ENCODE results near the gene RYR1.
A peak's percentile ranks its signal among the peaks of the same experiment; 100 is the strongest.

Gene RYR1

DNA sequence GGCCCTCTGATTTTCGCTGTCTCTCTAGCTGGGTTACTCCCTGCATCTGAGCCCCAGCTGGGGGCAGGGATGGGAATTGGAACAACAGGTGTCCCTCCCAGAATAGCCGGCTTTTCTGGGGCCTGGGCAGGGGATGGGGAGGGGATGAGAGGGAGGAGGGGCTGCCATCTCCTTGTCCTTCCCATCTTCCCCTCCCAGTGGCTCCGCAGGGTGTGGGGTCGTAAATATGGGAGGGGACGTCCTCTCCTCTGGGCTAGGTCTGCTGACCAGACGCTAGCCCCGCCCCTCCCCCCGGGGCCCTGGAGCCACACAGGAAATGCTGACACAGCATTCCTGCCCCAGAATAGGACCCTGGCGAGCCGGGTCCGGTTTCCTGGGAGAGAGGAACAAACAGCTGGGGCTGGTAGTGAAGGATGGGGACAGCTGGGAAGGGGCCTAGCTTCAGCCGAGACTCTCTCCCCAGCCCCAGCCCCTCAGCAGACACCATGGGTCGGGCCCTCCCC is 1.1 kb downstream of the RYR1 start (continued):
- peak; percentile 59 for TF ChIP-seq IKZF3 (tag by site-specific recombination; IDR thresholded peaks at IDR 0.05)
- TF ChIP-seq ZNF596 (tag by site-specific recombination; IDR thresholded peaks at IDR 0.05), result 0 out of 2 replicates have a peak, but pooled peaks have one; percentile 30
- TF ChIP-seq ZSCAN5A (tag by site-specific recombination; IDR thresholded peaks at IDR 0.05), result no peak
- TF ChIP-seq ZIC2 (tag by site-specific recombination; IDR thresholded peaks at IDR 0.05), result peak; percentile 84
- TF ChIP-seq ZBTB17 (tag by site-specific recombination; IDR thresholded peaks at IDR 0.05), result peak; percentile 36; the same call in 1 of the 2 replicates
- TF ChIP-seq ZSCAN30 (tag by site-specific recombination; IDR thresholded peaks at IDR 0.05), result peak; percentile 75; the same call in 1 of the 2 replicates
- no peak for TF ChIP-seq ZNF571 (tag by site-specific recombination; IDR thresholded peaks at IDR 0.05)
- peak; percentile 41; the same call in 1 of the 2 replicates for TF ChIP-seq GLIS2 (tag by site-specific recombination; IDR thresholded peaks at IDR 0.05)
- TF ChIP-seq, protein P1, sequence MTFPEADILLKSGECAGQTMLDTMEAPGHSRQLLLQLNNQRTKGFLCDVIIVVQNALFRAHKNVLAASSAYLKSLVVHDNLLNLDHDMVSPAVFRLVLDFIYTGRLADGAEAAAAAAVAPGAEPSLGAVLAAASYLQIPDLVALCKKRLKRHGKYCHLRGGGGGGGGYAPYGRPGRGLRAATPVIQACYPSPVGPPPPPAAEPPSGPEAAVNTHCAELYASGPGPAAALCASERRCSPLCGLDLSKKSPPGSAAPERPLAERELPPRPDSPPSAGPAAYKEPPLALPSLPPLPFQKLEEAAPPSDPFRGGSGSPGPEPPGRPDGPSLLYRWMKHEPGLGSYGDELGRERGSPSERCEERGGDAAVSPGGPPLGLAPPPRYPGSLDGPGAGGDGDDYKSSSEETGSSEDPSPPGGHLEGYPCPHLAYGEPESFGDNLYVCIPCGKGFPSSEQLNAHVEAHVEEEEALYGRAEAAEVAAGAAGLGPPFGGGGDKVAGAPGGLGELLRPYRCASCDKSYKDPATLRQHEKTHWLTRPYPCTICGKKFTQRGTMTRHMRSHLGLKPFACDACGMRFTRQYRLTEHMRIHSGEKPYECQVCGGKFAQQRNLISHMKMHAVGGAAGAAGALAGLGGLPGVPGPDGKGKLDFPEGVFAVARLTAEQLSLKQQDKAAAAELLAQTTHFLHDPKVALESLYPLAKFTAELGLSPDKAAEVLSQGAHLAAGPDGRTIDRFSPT (tag by site-specific recombination; IDR thresholded peaks at IDR 0.05), result no peak
- peak; percentile 94 for TF ChIP-seq KLF1 (tag by site-specific recombination; IDR thresholded peaks at IDR 0.05)
- no peak for TF ChIP-seq ZNF416 (tag by site-specific recombination; IDR thresholded peaks at IDR 0.05)
- 0 out of 2 replicates have a peak, but pooled peaks have one; percentile 30 for TF ChIP-seq WT1 (tag by site-specific recombination; IDR thresholded peaks at IDR 0.05)
- peak; percentile 33; the same call in 1 of the 2 replicates for TF ChIP-seq GLIS1 (tag by site-specific recombination; IDR thresholded peaks at IDR 0.05)
- 0 out of 2 replicates have a peak, but pooled peaks have one; percentile 24 for TF ChIP-seq ZNF600 (tag by site-specific recombination; IDR thresholded peaks at IDR 0.05)
- peak; percentile 95 for TF ChIP-seq SCRT1 (tag by site-specific recombination; IDR thresholded peaks at IDR 0.05; ENCODE audit: borderline replicate concordance)
- TF ChIP-seq, protein P2, sequence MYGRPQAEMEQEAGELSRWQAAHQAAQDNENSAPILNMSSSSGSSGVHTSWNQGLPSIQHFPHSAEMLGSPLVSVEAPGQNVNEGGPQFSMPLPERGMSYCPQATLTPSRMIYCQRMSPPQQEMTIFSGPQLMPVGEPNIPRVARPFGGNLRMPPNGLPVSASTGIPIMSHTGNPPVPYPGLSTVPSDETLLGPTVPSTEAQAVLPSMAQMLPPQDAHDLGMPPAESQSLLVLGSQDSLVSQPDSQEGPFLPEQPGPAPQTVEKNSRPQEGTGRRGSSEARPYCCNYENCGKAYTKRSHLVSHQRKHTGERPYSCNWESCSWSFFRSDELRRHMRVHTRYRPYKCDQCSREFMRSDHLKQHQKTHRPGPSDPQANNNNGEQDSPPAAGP (tag by site-specific recombination; IDR thresholded peaks at IDR 0.05), result peak; percentile 90; the same call in 1 of the 2 replicates
- TF ChIP-seq KLF9 (tag by site-specific recombination; IDR thresholded peaks at IDR 0.05; ENCODE audit: low read depth), result 0 out of 2 replicates have a peak, but pooled peaks have one; percentile 34
- no peak for TF ChIP-seq ZNF529 (tag by site-specific recombination; IDR thresholded peaks at IDR 0.05; ENCODE audit: insufficient replicate concordance)
- peak; percentile 28 for TF ChIP-seq ZNF335 (tag by site-specific recombination; conservative IDR thresholded peaks at IDR 0.05)
- TF ChIP-seq ZSCAN18 (tag by site-specific recombination; IDR thresholded peaks at IDR 0.05), result peak; percentile 51; the same call in 1 of the 2 replicates
- TF ChIP-seq SCRT2 (tag by site-specific recombination; IDR thresholded peaks at IDR 0.05), result peak; percentile 99

DNA sequence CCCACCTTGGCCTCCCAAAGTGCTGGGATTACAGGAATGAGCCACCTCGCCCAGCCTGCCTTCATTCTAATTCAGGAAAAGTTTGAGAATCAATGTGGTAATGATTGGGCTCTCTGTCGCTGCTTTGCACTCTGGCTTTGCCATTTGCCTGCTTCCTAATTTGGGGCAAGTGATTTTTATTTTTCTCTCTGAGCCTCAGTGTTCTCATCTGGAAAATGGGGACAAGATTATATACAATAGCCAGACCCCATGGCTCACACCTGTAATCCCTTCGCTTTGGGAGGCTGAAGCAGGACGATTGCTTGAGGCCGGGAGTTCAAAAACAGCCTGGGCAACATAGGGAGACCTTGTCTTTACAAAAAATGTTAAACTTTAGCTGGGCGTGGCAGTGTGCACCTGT is 3.8 kb downstream of the RYR1 start:
- no peaks in the 10 kb centered on the region for H3K9me3 ChIP-seq (ENCODE audit: control insufficient read depth, insufficient read depth, low read depth, low read length)
- H3K4me3 ChIP-seq (ENCODE audit: low read depth, low read length), result no peak overlapping the region
- POLR2A ChIA-PET, result interaction anchor here (0.6 kb wide), 1 partner anchor 210 kb away, joined by 3 read pairs; the partner anchor contains the start of gene ACTN4
- H3K4me1 ChIP-seq (ENCODE audit: control insufficient read depth, insufficient read depth, low read length), result peaks cover 12% of the 10 kb centered on the region
- H3K27ac ChIP-seq (ENCODE audit: extremely low read depth, low read depth, low read length), result no peak overlapping the region
- H3K36me3 ChIP-seq (ENCODE audit: control insufficient read depth in 2 of 2, insufficient read depth in 1 of 2, low read length in 2 of 2), result no peaks in the 10 kb centered on the region; a peak in 1 of 3 replicates
- CTCF ChIA-PET, result no interaction called here
- TF ChIP-seq GLI4 (tag by site-specific recombination; IDR thresholded peaks at IDR 0.05) (no peak), ZBTB48 (tag by site-specific recombination; IDR thresholded peaks at IDR 0.05) (no peak), ZNF239 (tag by site-specific recombination; IDR thresholded peaks at IDR 0.05) (no peak), ZNF302 (tag by site-specific recombination; IDR thresholded peaks at IDR 0.05; ENCODE audit: low read depth) (no peak), ZBTB20 (tag by site-specific recombination; IDR thresholded peaks at IDR 0.05) (no peak), ZNF449 (tag by site-specific recombination; IDR thresholded peaks at IDR 0.05) (no peak), ZNF26 (tag by site-specific recombination; IDR thresholded peaks at IDR 0.05) (no peak)

All from HEK293 (cell line).